UCSD-AML1 (cell line): ENCODE data around the gene CD1D.

Source experiments
- DNase-seq: peaks from one replicate; lab custom pipeline; 2025; ENCODE audit not compliant: unreplicated experiment; lab: John Stamatoyannopoulos, UW

The CD1D gene

GRCh38 chr1:158180741-158181576, at the start of gene CD1D:
TSS of gene CD1D (plus strand) at chr1:158180895. CDS start at chr1:158181102, 207 bp downstream.
- no peak for DNase-seq

GRCh38 chr1:158131217-158131616, 49.5 kb upstream of the CD1D start:
- no peak for DNase-seq

DNA sequence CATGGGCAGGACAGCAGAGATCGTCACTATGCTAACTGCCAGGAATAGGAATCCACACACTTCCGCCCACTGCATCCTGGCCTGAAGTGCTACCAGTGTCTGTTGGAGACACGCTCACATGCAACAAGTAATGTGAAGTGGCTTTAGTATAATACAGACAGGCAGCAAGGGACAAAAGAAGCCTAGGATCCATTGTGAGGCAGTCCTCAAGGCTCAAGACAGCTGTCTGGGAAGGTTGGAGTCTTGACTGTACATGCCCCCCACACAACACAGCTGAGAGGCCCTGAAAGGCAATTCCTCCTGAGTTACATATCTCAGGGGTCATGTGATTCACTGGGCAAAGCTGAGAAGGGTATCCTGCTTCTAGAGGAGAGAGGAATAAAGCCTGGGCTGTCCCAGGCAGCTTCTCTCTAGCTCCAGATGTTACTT, 39.9 kb upstream of the CD1D start:
- DNase-seq = no peak

GRCh38 chr1:158145173-158145719, 35.4 kb upstream of the CD1D start:
- no peak for DNase-seq

GRCh38 chr1:158146165-158146564, 34.5 kb upstream of the CD1D start:
- DNase-seq = no peak

- DNase-seq = no peak
These were observed 34.0 kb upstream of the CD1D start for GRCh38 chr1:158146739-158147138.

GRCh38 chr1:158147401-158147800, 33.3 kb upstream of the CD1D start:
- DNase-seq = no peak

GRCh38 chr1:158147869-158148268, 32.8 kb upstream of the CD1D start:
- DNase-seq = no peak

GRCh38 chr1:158148468-158148867, 32.2 kb upstream of the CD1D start:
- no peak for DNase-seq

- no peak for DNase-seq
These were observed 31.5 kb upstream of the CD1D start for GRCh38 chr1:158149175-158149574.

- DNase-seq = peak; percentile 85
These were observed 31.0 kb upstream of the CD1D start for GRCh38 chr1:158149577-158150269.

GRCh38 chr1:158150523-158150922, 30.2 kb upstream of the CD1D start:
- DNase-seq = no peak

- DNase-seq = no peak
These were observed 27.5 kb upstream of the CD1D start for GRCh38 chr1:158153179-158153578.

GRCh38 chr1:158153746-158154444, 26.8 kb upstream of the CD1D start:
- DNase-seq = no peak

DNA sequence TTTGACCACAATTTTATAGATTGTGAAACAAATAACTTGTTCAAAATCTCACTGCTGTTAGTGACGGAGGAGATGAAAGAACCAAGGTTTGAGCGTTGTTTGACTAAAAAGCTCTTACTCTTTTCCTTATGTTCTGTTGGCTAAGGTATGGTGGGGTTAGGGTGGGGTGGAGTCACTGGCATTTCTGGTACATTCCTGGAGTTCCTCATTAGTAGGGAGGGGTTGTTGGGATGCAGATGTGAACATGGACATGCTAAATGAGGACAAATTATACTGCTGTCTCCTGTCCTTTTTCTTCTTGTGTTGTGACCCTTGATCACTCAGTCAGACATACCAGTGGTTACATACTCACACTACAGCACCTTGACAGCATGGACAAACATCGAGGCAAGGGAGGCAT, 26.2 kb upstream of the CD1D start:
- DNase-seq = no peak

DNA sequence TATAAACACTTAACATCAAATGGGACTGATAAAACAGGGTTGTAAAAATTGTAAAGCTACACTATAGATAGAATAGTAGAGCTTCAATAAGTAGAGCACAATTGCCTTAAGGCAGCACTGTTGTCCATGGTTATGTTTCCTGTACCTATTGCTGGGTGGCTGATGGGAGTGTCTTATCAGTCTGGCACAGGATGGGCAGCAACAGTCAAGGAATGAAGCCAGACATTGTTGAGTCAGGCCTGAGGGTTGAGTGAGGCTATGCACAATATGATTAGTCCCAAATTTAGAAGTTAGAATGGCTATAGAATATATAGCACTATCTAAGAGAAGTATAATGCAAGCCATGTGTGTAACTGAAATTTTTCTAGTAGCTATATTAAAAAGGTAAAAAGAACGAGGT, 25.0 kb upstream of the CD1D start:
- DNase-seq = no peak

DNA sequence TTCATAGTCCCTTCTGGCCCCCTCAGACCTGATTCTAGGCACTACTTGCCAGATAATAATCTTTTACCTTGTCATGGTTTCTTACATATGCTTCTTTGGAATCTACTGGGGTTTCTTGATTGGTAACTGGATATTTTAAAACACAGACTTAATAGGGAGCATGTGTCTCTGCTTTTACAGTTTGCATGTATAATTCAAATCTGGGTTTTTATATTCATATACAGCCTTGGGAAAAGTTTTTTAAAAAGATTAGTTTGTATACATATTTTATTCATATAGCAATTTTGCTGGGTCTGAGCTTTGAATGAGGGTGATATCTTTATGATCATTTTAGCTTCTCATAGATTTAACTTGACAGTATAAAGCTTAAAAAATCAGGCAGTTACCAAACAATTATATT, 21.1 kb upstream of the CD1D start:
- no peak for DNase-seq

- no peak for DNase-seq
These were observed 19.2 kb upstream of the CD1D start for GRCh38 chr1:158161446-158161845.

GRCh38 chr1:158163000-158163947, 17.4 kb upstream of the CD1D start:
- no peak for DNase-seq

GRCh38 chr1:158169105-158169504, 11.6 kb upstream of the CD1D start:
- no peak for DNase-seq
